Renal cortex interstitium (tissue), 11 donors: ENCODE data around the gene CRYBB1. TPM values are rescaled to one million over a fixed set of nuclear protein-coding genes. Genes with fewer than 3 reads are reported as not detected.
A peak's percentile ranks its signal among the peaks of the same experiment; 100 is the strongest.
"Not testable (repeated sequence)": the region's sequence is repeated elsewhere in the genome, so short reads cannot be mapped to it uniquely, and the experiment has no call there.

ENCODE experiments used
- DNase-seq, 11 donors: peaks; one replicate each; pipeline ENCODE4 v3.0.0-alpha.2; 2013; ENCODE audit warnings: low read depth in 9 of 11, low spot score in 4 of 11; ENCODE audit errors: extremely low read depth in 1 of 11
- polyA plus RNA-seq, 3 donors: library from polyadenylated mRNA; unstranded; fragments of 120-200 nt; gene quantifications; one replicate each; pipeline ENCODE4 v1.2.1, GENCODE V29; 2013; ENCODE audit not compliant: insufficient read length in 3 of 3

Gene CRYBB1
- polyA plus RNA-seq, 3 donors, result 0.42 to 1.0 (median 0.82) TPM

- not testable (repeated sequence) for DNase-seq
Observed at GRCh38 chr22:26613753-26614152, 4.1 kb downstream of the CRYBB1 start.

- DNase-seq, result no peak
Observed at GRCh38 chr22:26612652-26613051, 5.2 kb downstream of the CRYBB1 start.

- no peak for DNase-seq
Observed at GRCh38 chr22:26610996-26611395, 6.8 kb downstream of the CRYBB1 start.

GRCh38 chr22:26610072-26610958, 7.5 kb downstream of the CRYBB1 start:
- DNase-seq, result no peak

GRCh38 chr22:26609287-26609686, 8.5 kb downstream of the CRYBB1 start:
- DNase-seq, result no peak

GRCh38 chr22:26608129-26608528, 9.7 kb downstream of the CRYBB1 start:
- DNase-seq, result no peak

- DNase-seq, result no peak
Observed at GRCh38 chr22:26606611-26607010, 11.2 kb downstream of the CRYBB1 start.

- no peak for DNase-seq
Observed at GRCh38 chr22:26604368-26604767, 13.5 kb downstream of the CRYBB1 start.

GRCh38 chr22:26602127-26602526, 15.7 kb downstream of the CRYBB1 start:
- no peak for DNase-seq

- DNase-seq, result no peak
Observed at GRCh38 chr22:26601726-26602125, 16.1 kb downstream of the CRYBB1 start.

- DNase-seq, result no peak
Observed at GRCh38 chr22:26599505-26599904, 18.3 kb downstream of the CRYBB1 start.

- no peak for DNase-seq
Observed at GRCh38 chr22:26597480-26597879, 20.3 kb downstream of the CRYBB1 start.

GRCh38 chr22:26597026-26597425, 20.8 kb downstream of the CRYBB1 start:
- DNase-seq, result no peak

GRCh38 chr22:26593763-26594162, 24.1 kb downstream of the CRYBB1 start:
- DNase-seq, result no peak

GRCh38 chr22:26592421-26592891, 25.4 kb downstream of the CRYBB1 start:
- DNase-seq, result no peak

GRCh38 chr22:26589845-26590736, 27.7 kb downstream of the CRYBB1 start, which contains the start of gene TPST2:
TSS of gene TPST2 (minus strand) at chr22:26590132. CDS start at chr22:26541630, 48,502 bp downstream.
- peak in 8 of 11 donors; percentile 48 to 80 (median 67) for DNase-seq

GRCh38 chr22:26589367-26589844, 28.4 kb downstream of the CRYBB1 start:
- peak in 1 of 11 donors; percentile 26 for DNase-seq

- no peak for DNase-seq
Observed at GRCh38 chr22:26588729-26589366, 29.0 kb downstream of the CRYBB1 start.

- no peak for DNase-seq
Observed at GRCh38 chr22:26587991-26588613, 29.7 kb downstream of the CRYBB1 start.
